Measurements from ENCODE around the gene SULF2. TPM values are rescaled to one million over a fixed set of nuclear protein-coding genes. Genes with fewer than 3 reads are reported as not detected.

Gene SULF2
- total RNA-seq, 1 donor from 2014 or later, result 94.5 TPM

- Mint-ChIP-seq H3K27ac (peak overlapping the region; percentile 11), H3K27me3 (no peaks in the 10 kb centered on the region), H3K36me3 (ENCODE audit: insufficient read depth) (peaks cover 13% of the 10 kb centered on the region), H3K4me3 (ENCODE audit: low read depth) (no peak overlapping the region), H3K9me3 (ENCODE audit: low read depth) (no peaks in the 10 kb centered on the region), H3K4me1 (ENCODE audit: low read depth) (peaks cover 9% of the 10 kb centered on the region)
- TF ChIP-seq, protein P1, sequence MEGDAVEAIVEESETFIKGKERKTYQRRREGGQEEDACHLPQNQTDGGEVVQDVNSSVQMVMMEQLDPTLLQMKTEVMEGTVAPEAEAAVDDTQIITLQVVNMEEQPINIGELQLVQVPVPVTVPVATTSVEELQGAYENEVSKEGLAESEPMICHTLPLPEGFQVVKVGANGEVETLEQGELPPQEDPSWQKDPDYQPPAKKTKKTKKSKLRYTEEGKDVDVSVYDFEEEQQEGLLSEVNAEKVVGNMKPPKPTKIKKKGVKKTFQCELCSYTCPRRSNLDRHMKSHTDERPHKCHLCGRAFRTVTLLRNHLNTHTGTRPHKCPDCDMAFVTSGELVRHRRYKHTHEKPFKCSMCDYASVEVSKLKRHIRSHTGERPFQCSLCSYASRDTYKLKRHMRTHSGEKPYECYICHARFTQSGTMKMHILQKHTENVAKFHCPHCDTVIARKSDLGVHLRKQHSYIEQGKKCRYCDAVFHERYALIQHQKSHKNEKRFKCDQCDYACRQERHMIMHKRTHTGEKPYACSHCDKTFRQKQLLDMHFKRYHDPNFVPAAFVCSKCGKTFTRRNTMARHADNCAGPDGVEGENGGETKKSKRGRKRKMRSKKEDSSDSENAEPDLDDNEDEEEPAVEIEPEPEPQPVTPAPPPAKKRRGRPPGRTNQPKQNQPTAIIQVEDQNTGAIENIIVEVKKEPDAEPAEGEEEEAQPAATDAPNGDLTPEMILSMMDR (IDR thresholded peaks at IDR 0.05; ENCODE audit: unreplicated experiment), result no peak
- DNase-seq (ENCODE audit: low spot score, unreplicated experiment), result no peak
Observed at GRCh38 chr20:47748823-47749222, 36.5 kb downstream of the SULF2 start.

GRCh38 chr20:47748069-47748468 is 37.2 kb downstream of the SULF2 start:
- no peaks in the 10 kb centered on the region for H3K9me3 Mint-ChIP-seq (ENCODE audit: low read depth)
- no peak overlapping the region for H3K4me3 Mint-ChIP-seq (ENCODE audit: low read depth)
- no peak overlapping the region for H3K27ac Mint-ChIP-seq
- TF ChIP-seq, protein P1 (IDR thresholded peaks at IDR 0.05; ENCODE audit: unreplicated experiment), result no peak
- H3K36me3 Mint-ChIP-seq (ENCODE audit: insufficient read depth), result peaks cover 13% of the 10 kb centered on the region
- peaks cover 15% of the 10 kb centered on the region for H3K4me1 Mint-ChIP-seq (ENCODE audit: low read depth)
- no peak for DNase-seq (ENCODE audit: low spot score, unreplicated experiment)
- no peaks in the 10 kb centered on the region for H3K27me3 Mint-ChIP-seq

DNA sequence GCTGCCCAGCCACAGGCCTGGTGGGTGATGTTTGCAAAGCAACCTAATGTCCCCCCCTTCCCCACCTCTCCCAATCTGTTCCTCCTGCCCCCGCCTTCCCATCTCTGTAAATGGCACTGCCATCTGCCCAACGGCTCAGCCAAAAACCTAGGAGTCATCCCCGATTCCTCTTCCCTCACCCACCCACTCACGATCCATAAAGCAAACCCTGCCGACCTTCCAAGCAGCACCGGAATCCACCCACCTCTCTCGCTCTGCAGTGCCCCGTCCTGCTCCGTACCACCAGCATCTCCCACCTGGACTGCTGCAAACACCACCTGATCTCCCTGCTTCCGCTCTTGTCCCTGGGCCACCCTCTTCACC is 37.6 kb downstream of the SULF2 start:
- H3K27ac Mint-ChIP-seq, result no peak overlapping the region
- peaks cover 13% of the 10 kb centered on the region for H3K36me3 Mint-ChIP-seq (ENCODE audit: insufficient read depth)

DNA sequence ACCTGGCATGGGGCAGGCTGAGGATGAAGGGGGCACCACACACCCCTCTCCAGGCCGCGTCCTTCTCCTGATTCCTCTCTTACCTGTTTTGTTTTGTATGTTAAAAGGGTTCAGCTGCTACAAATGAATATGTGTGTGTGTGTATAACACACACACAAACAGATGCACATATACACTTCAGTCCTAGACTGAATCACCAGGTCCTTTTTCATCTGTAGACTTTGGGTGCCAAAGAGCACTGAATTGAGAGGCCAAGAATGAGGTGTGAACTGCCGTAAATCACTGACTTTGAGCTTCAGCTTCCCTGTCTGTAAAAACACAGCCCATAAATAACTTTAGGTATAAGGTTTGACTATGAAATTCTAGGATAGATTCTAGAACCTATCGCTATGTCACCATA is 40.5 kb downstream of the SULF2 start:
- no peak overlapping the region for H3K4me3 Mint-ChIP-seq (ENCODE audit: low read depth)
- H3K4me1 Mint-ChIP-seq (ENCODE audit: low read depth), result peaks cover 12% of the 10 kb centered on the region
- H3K27ac Mint-ChIP-seq, result no peak overlapping the region
- no peaks in the 10 kb centered on the region for H3K27me3 Mint-ChIP-seq
- TF ChIP-seq, protein P1 (IDR thresholded peaks at IDR 0.05; ENCODE audit: unreplicated experiment), result no peak
- H3K9me3 Mint-ChIP-seq (ENCODE audit: low read depth), result no peaks in the 10 kb centered on the region
- DNase-seq (ENCODE audit: low spot score, unreplicated experiment), result no peak
- peaks cover 6% of the 10 kb centered on the region for H3K36me3 Mint-ChIP-seq (ENCODE audit: insufficient read depth)

More for the DNA sequence above, 37.6 kb downstream of the SULF2 start:
- peaks cover 15% of the 10 kb centered on the region for H3K4me1 Mint-ChIP-seq (ENCODE audit: low read depth)
- no peak overlapping the region for H3K4me3 Mint-ChIP-seq (ENCODE audit: low read depth)
- no peaks in the 10 kb centered on the region for H3K9me3 Mint-ChIP-seq (ENCODE audit: low read depth)
- TF ChIP-seq, protein P1 (IDR thresholded peaks at IDR 0.05; ENCODE audit: unreplicated experiment), result no peak
- H3K27me3 Mint-ChIP-seq, result no peaks in the 10 kb centered on the region
- DNase-seq (ENCODE audit: low spot score, unreplicated experiment), result no peak

GRCh38 chr20:47743671-47744070 is 41.6 kb downstream of the SULF2 start:
- TF ChIP-seq, protein P1 (IDR thresholded peaks at IDR 0.05; ENCODE audit: unreplicated experiment), result no peak
- peak overlapping the region; percentile 43 for H3K27ac Mint-ChIP-seq
- no peak overlapping the region for H3K4me3 Mint-ChIP-seq (ENCODE audit: low read depth)
- no peak for DNase-seq (ENCODE audit: low spot score, unreplicated experiment)
- H3K4me1 Mint-ChIP-seq (ENCODE audit: low read depth), result peaks cover 8% of the 10 kb centered on the region
- no peaks in the 10 kb centered on the region for H3K9me3 Mint-ChIP-seq (ENCODE audit: low read depth)
- no peaks in the 10 kb centered on the region for H3K27me3 Mint-ChIP-seq
- H3K36me3 Mint-ChIP-seq (ENCODE audit: insufficient read depth), result peaks cover 5% of the 10 kb centered on the region
